NB4 (cell line): ENCODE results near the gene CHM.

ENCODE experiments used
- MYC ChIP-seq: IDR thresholded peaks from 2 replicates; pipeline ENCODE4 v1.6.1; 2011; ENCODE audit warnings: low read depth, low read length
- POLR2A ChIP-seq: IDR thresholded peaks from 2 replicates; pipeline ENCODE4 v1.6.1; 2011; ENCODE audit warnings: mild to moderate bottlenecking; ENCODE audit not compliant: insufficient read length; ENCODE audit errors: extremely low read depth
- TF ChIP-seq, protein P1 (sequence below): IDR thresholded peaks from one replicate; pipeline ENCODE4 v1.5.1; 2012; ENCODE audit warnings: low read depth, low read length
- TF ChIP-seq, protein P2 (sequence below): IDR thresholded peaks from 2 replicates; pipeline ENCODE4 v1.6.1; 2011; ENCODE audit warnings: low read depth, low read length

DNA sequence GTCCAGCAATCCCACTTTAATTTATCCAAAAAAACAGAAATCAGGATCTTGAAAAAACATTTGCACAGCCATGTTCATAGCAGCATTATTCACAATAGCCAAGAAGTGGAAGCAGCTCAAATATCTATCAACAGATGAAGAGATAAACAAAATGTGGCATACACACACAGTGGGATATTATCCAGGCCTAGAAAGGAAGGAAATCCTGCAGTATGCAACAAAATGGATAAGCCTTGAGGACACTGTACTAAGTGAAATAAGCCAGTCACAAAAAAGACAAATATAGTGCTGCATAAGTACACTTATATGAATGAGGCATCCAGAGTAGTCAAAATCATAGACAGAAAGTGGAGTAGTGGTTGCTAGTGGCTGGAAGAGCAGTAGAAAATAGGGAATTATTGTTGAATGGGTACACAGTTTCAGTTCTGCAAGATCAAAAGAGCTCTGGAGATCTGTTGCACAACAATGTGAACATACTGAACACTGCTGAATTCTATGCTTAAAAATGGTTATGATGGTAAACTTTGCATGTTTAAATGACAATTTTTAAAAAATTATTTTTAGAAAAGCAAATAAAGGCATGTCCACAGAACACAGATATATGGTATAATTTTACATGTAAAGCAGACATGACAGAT lies 25.6 kb downstream of the CHM start:
- TF ChIP-seq, protein P1, sequence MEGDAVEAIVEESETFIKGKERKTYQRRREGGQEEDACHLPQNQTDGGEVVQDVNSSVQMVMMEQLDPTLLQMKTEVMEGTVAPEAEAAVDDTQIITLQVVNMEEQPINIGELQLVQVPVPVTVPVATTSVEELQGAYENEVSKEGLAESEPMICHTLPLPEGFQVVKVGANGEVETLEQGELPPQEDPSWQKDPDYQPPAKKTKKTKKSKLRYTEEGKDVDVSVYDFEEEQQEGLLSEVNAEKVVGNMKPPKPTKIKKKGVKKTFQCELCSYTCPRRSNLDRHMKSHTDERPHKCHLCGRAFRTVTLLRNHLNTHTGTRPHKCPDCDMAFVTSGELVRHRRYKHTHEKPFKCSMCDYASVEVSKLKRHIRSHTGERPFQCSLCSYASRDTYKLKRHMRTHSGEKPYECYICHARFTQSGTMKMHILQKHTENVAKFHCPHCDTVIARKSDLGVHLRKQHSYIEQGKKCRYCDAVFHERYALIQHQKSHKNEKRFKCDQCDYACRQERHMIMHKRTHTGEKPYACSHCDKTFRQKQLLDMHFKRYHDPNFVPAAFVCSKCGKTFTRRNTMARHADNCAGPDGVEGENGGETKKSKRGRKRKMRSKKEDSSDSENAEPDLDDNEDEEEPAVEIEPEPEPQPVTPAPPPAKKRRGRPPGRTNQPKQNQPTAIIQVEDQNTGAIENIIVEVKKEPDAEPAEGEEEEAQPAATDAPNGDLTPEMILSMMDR = no peak
- TF ChIP-seq MYC (no peak), POLR2A (no peak)
- TF ChIP-seq, protein P2, sequence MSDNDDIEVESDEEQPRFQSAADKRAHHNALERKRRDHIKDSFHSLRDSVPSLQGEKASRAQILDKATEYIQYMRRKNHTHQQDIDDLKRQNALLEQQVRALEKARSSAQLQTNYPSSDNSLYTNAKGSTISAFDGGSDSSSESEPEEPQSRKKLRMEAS = no peak
